ENCODE data around the gene BRSK1.

The BRSK1 gene

DNA sequence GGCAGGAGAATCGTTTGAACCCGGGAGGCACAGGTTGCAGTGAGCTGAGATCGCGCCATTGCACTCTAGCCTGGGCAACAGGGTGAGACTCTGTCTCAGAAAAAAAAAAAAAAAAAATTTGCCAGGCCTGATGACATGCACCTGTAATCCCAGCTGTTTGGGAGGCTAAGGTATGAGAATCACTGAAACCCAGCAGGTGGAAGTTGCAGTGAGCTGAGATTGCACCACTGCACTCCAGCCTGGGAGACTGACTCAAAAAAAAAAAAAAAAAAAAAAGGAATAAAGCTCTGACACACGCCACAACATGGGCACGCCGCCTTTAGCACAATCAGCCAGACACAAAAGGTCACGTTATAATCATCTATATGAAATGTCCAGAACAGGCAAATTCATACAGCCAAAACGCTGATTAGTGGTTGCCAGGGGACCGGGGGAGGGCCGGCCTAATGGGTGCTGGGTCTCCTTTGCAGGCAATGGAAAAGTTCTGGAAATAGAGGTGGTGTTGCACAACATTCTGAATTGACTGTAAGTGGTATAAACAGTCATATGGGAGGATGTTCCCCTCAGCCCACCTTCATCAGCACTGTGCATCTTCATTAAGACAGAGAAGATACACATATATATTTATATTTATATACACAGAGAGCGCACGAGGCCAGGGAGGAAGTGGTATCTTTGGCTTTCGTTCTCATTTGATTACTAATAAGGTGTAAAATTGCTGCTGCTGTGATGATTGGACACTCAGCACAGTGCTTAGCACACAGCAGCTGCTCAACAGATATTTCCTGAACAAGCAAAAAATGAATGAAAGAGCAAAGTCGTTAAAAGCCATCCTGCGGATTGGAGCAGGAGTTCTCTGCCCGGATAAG is 7.7 kb upstream of the BRSK1 start:
- no peak for DNase-seq

DNA sequence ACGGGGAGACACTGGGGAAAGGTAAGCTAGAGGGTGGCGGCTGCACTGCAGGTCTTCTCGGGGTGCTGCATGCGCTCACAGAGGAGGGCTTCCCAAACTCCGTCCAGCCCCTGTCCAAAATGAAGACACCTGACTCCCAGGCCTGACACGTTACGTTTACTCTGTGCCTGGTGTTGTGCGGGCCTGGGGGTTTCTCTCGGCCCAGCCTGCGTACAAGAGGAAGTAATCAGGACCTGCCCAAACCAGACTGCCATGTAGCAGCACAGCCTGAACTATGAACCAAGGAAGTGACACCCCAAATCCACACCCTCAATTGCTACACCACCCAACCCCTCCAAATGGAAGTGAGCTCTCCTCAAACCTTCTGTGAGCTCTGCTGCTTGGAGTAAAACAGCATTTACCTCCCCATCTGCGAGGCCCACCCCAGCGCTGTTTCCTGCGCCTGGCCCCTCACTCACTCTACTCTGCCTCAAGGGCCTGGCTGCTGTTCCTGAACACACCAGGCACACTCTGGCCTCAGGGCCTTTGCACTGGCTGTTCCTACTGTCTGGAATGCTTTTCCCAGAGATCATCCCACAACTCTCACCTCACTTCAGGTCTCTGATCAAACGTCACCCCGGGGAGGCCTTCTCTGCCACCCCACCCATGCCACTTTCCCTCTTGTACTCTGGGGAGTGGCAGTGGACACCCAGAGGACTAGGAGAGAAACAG is 6.9 kb upstream of the BRSK1 start:
- DNase-seq: no peak

DNA sequence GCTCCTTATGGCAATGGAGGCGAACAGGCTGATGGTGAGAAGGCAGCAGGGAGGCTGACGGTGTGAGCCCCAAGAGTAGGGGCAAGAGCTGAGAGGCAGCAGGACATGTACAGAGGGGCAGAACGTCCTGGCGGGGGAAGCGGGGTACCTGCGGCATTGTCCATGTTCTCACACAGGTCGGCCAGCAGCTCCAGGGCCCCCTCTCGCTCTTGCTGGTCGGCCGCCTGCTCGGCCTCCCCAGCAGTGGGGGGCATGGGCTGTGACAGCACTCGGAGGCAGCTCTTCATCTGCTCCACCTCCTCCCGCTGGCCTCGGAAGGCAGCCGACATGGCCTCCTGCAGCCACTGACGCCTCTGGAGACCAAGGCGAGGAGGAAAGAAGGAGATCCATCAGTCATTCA is 6.3 kb upstream of the BRSK1 start:
- DNase-seq: no peak

DNA sequence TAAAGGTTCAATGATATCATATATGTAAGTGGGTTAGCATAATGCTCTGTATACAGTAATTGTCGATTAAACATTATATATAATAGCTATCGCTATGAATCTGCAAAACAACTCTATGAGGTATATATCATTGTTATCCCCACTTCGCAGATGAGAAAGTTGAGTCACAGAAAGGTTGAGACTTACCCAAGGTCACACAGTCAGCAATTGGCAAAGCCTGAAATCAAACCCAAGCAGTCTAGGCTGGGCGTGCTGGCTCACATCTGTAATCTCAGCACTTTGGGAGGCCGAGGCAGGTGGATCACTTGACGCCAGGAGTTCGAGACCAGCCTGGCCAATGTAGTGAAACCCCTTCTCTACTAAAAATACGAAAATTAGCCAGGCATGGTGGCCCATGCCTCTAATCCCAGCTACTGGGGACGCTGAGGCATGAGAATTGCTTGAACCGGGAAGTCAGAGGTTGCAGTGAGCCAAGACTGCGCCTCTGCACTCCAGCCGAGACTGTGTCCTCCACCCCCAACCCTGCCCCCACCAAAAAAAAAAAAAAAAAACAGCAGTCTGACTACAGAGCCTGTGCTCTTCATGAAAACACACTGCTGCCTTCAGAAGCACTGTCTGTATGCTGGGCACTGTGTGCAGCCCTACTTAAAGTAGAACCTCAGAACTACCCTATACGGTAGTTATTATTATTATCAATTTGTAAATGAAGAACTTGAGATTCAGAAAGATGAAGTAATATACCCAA is 5.2 kb upstream of the BRSK1 start:
- no peak for DNase-seq

DNA sequence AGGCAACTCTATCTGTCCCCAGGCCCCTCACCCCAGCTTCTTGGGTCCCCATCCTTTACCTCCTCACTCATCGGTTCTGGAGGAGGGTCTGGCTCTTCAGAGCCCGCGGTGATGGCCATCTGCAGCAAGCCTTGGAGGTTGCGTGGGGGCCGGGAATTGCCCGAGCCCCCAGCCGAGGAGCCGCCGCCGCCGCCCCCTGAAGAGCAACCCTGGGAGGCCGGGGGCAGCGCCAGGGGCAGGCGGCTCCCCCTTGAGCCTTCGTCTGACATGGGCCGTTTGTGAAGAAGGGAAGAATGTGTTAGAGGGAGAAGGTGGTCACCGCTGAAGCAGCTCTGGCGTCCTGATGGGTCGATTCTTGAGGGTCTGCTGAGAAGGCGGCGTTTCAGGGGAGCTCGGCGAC is 4.5 kb upstream of the BRSK1 start:
- DNase-seq: no peak

DNA sequence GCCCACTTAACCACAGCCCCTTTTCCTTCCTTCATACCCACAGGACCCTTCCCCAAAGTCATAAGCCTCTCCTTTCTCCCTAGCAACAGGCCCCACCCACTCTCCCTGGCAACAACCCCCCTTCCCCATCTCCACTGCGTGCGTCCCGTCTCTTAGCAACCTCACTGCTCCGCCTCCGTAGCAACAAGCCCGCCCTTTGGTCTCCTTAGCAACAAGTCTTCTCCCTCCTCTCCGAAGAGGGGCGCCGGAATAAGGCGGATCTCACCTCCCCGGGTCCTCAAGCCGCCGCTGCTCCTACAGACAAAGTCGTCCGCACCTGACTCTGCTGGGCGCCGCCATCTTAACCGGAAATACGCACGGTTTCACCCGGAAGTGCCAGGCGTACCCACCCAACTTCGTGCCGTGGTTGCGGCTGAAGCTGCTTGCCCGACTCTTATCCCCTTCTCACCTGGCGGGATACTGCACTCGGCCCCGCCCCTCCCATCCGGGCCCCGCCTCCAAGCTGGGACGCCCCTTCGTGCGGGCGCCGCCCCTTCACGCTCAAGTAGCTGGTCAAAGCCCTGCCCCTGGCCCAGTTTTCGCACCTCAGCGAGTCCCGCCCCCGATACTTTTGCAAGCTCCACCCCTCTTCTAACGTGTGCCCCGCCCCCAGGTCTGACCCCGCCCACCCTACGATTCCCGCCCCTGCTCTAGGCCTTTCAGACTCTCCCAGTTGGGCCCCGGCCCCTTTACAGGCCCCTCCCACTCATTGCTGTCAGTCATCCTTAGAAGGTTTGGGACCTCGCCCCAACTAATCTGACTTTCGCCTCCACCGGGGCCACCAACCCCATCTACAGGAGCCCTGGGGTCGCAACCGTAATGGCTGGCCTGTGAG is 3.8 kb upstream of the BRSK1 start, which contains the start of gene HSPBP1:
Gene HSPBP1 (minus strand): TSS at position 341 of the 874 bp plus-strand sequence. CDS start 502 bp downstream, outside the sequence.
- peak; percentile 98 for DNase-seq

DNA sequence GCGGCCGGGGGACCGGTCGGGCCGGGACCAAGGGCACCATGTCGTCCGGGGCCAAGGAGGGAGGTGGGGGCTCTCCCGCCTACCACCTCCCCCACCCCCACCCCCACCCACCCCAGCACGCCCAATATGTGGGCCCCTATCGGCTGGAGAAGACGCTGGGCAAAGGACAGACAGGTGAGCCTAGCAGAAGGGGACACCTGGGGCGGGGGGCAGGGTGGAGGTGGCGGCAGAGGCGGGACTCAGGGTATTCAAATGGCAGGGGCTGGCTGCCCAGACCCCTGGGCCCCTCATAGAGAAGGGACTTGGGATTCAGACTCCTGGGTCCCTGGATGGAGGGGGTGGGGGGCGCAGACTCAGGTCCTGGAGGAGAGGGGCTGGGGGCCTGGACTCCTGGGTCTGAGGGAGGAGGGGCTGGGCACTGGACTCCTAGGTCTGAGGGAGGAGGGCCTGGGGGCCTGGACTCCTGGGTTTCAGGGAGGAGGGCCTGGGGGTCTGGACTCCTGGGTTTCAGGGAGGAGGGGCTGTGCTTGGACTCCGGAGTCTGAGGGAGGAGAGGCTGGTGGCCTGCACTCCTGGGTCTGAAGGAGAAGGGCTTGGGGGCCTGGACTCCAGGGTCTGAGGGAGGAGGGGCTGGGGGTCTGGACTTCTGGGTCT is 735 bp downstream of the BRSK1 start:
- DNase-seq: no peak

DNA sequence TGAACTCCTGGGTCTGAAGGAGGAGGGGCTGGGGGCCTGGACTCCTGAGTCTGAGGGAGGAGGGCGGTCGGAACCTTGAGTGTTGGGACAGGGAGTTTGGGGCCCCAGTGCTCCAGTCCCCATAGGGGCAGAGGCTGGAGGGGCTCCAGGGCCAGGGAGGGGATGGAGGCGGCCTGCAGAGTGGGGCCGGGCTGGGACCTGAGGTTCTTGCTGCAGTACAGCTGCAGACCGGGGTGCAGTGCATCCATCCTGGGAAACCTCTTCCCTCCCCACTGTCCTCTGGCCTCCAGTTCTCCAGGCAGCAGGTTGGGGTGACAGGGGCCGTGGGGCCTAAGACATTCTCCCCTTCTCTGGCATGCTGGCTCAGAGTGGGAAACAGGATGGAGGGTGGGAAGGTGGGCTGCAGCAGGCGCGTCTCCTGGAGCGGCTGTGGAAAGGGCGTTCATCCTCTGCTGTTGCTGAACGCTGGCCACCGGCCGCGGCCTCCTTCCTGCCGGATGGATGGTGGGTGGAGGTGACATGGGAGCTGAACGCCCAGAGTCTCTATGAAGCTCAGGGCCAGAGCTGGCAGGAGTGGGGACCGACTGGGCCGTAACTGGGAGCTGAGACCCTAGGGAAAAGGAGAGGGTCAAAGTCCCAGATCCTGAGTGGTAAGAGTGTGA is 1.6 kb downstream of the BRSK1 start:
- DNase-seq: no peak

DNA sequence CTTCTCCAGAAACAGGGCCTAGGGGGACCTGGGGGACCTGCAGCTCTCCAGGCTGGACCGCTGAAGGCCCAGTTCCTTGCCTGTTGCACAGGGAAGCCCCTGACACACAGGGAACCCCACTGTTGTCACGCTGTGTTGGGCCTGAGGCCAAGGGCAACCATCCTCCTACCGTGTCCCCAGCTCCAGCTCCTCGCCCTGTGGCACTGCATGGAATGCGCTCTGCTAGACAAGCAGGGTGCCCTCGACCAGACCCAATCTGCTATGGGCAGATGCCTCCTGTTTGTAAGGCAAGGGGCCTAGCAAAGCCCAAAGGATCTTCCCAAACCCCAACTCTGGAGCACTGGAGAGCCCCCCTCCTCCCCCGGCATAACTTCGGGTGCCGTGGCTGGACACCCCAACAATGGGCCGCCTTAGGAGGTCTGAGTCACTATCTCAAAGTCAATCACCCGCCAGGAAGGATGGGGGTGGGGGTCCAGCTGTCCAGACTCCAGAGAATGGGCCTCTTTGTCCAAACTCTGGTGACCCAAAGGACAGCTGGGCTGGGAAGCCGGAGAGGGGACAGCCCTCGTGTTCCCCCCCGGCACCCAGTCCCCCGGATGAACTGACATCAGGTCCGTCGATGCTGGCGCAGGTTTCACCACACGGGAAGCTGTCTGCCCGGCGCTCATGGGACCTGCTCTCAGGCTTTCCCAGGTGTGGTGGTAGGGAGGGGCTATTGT is 3.7 kb downstream of the BRSK1 start:
- no peak for DNase-seq

DNA sequence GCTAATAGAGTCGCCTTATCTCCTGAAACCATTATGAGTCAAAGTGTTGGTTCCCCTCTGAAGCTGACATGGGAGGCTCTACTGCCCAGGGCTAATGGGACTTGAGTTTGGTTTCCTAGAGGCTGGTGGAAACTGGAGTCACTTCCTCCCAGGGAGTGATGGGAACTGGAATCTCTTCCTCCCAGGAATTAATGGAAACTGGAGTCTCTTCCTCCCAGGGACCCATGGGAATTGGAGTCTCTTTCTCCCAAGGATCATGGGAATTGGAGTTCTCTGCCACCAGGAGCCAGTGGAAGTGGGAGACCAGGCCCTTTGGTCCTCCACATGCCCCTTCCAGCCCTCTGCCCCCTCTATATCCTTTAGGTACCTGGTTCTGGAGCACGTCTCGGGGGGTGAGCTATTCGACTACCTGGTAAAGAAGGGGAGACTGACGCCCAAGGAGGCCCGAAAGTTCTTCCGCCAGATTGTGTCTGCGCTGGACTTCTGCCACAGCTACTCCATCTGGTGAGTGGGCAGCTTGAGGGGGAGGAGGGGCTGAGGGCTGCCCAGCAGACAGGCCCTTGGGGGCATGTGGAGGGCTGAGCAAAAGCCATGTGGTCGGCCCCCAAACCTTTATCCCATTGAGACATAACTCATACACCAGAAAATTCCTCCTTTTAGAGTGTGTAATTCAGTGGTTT is 5.5 kb downstream of the BRSK1 start:
- no peak for DNase-seq

DNA sequence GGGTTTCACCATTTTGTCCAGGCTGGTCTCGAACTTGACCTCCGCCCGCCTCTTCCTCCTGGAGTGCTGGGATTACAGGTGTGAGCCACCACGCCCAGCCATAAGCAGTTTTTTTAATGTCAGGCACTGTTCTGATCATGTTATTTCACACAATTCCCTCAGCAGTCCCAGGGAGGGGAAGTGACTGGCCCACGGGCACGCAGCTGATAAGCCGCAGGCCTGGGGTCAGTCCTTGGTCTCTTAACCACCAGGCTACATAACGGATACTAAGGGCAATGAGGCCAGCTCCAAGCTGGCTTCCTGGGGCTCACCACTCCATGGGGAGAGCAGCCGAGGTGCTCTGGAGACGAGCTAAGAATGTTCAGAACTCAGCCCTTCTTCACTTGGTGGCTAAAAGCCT is 13.5 kb downstream of the BRSK1 start:
- DNase-seq: no peak

DNA sequence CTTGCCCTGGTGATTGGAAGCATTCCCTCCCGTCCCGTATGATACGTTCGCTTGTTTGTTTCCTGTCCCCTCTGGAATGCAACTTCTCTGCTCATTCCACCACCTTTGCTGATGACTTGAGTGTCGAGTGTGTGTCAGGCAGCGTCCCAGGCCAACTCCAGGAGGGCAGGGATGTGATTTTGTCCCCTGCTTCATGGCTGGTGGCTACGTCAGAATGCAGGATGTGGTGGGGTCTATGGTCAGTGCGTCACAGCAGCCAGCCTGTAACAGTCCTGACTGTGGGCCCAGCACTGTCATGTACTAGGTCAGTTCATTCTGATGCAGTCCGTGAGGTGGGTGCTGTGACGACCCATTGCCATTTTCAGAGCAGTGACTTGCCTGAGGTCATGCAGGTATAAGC is 16.2 kb downstream of the BRSK1 start:
- no peak for DNase-seq

DNA sequence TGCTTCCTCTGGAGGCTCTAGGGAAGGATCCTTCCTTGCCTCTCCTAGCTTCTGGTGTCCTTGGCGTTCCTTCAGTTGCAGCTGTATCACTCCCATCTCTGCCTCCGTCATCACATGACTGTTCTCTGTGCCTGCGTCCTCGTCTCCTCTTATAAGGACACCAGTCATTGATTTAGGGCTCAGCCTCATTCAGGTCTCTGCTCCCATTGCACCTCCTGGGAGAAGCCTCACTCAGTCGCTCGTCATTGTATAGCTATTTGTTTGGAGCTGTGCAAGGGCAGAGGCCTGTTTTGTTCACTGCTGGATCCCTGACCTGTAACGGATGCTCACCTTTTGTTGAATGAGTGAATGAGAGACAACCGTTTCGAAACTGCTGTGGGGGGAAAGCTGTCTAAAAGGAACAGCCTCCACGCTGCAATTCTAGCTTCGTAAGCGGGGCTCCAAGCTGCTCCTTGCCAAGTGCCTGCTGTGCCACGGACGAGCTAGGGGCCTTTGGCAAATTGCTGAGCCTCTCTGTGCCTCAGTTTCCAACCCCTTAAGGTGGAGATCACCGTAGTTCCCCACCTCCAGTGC is 17.2 kb downstream of the BRSK1 start:
- no peak for DNase-seq

DNA sequence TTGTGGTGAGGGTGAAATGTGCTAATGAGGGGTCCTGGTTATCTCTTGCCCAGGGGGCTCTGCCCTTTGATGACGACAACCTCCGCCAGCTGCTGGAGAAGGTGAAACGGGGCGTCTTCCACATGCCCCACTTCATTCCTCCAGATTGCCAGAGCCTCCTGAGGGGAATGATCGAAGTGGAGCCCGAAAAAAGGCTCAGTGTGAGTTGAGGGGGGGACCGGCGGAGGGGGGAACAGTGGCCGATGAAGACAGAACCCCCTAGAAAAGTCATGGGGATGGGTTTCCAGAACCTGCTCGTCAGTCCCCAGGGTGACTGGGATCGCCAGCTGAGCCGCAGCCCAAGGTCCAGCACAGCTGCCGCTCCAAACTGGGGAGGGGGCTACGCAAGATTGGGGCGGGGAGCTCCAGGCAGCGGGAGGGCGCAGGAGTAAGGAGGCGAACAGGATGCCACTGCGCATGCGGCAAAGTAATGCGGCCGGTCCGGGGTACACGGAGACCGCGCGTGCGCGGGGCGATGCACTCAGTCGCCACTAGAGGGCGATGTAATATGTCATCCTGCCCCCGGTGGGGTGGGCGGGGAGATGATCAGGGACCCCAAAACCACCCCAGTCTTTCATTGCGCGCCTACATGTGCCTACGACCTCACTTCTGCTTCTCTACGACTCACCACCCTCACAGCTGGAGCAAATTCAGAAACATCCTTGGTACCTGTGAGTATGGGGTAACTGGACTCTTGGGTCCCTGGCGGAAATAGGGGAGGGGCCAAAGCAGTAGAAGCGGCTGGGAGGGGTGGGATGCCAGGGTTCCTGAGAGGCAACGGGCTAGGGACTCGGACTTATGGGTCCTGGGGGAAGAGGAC is 17.9 kb downstream of the BRSK1 start:
- peak; percentile 92 for DNase-seq

DNA sequence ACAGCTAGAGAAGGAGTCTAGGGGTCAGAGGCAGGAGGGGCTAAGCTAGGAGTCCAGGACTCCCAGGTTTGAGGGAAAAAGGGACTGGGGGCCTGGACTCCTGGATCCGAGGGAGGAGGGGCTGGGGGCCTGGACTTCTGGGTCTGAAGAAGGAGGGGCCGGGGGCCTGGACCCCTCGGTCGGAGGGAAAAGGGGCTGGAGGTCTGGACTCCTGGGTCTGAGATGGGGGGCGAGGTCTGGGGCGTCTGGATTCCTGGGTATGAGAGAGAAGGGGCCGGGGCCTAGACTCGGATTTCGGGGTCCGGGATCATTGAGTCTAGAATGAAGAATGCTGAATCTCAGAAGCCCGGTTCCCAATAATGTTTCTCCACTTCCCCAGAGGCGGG is 18.5 kb downstream of the BRSK1 start:
- DNase-seq: no peak

DNA sequence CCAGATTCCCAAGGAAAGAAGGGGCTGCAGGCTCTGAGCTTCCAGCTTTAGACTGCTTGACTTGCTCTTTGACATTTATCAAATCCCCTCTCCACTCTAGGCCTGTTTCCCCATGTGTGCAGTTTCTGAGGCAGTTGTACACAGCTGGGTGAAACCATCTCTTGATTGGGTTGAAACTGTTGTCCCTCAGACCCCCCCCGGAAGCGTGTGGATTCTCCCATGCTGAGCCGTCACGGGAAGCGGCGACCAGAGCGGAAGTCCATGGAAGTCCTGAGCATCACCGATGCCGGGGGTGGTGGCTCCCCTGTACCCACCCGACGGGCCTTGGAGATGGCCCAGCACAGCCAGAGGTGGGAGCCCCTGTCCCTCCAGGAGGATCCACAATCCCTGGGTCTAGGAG is 19.7 kb downstream of the BRSK1 start:
- no peak for DNase-seq

DNA sequence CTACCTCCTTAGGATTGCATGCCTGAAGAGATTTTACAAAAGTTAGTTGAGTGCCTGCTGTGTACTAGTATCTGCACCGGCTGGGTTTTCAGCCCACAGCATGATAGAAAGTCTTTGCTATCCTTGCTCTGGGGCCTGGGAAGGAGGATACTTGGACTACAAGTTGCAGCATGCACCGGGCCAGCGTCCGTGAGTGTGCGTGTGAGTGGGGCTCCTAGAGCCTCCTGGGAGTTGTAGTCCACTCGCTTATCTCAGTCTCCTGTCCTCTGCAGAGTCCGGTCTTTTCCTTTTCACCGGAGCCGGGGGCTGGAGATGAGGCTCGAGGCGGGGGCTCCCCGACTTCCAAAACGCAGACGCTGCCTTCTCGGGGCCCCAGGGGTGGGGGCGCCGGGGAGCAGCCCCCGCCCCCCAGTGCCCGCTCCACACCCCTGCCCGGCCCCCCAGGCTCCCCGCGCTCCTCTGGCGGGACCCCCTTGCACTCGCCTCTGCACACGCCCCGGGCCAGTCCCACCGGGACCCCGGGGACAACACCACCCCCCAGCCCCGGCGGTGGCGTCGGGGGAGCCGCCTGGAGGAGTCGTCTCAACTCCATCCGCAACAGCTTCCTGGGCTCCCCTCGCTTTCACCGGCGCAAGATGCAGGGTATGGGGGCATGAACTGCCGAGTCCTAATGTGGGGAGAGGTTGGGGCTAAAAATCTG is 20.6 kb downstream of the BRSK1 start:
- peak; percentile 43 for DNase-seq

DNA sequence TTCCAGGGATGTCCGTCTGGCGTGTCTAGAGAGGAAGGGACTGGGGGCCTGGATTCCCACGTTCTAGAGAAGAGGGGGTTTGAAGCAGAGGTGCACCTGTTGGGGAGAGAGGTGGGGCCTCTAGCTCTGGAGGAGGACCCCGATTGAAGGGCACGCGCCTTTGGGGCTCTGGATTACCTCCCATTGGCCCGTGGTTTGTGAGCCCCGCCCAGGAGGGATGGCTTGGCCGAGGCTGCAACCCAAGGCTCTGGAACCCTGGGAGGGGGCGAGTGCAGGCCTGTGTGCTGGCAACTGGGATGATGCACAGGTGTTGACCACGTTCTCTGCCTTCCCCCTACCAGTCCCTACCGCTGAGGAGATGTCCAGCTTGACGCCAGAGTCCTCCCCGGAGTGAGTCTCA is 21.2 kb downstream of the BRSK1 start:
- no peak for DNase-seq

All from stimulated activated CD4-positive, alpha-beta T cell treated with anti-CD3 and anti-CD28 coated beads, Interleukin-1b, Interleukin-23, amount 100 ng/mL, for 48 hours (primary cell).